ENCODE results near the gene USP34. TPM values are rescaled to one million over a fixed set of nuclear protein-coding genes. Genes with fewer than 3 reads are reported as not detected.
"Not testable (repeated sequence)": the region's sequence is repeated elsewhere in the genome, so short reads cannot be mapped to it uniquely, and the experiment has no call there.

Gene USP34
- total RNA-seq, 1 donor from 2014 or later = 75.5 TPM

DNA sequence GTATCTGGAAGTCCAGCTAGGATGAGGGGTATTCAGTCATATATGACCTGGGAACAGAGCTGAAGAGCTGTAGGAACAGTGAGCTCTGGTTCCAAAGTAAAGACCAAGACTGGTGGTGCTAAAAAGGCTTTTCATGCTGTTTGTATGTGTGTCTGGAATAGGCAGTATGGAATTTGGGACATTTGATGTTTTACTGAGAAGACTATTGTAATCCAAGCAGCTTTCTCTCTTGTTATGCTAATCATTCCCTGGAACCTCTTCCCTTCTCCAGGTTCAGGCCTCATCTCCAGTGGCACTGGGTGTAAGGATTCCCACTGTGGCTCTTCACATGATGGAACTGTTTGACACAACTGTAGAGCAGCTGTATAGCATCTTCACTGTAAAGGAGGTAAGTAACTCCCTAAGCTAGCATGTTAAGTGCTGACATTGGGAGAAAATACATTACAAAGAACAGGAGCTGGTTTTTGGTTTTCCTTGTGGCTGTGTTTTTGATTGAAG, 285.6 kb downstream of the USP34 start:
- DNase-seq (ENCODE audit: low read depth in 2 of 2) = no peak

- no peak for DNase-seq (ENCODE audit: low read depth in 2 of 2)
These were observed 286.6 kb downstream of the USP34 start for GRCh38 chr2:61184263-61184662.

- DNase-seq (ENCODE audit: low read depth in 2 of 2) = no peak
These were observed 287.1 kb downstream of the USP34 start for GRCh38 chr2:61183795-61184194.

- no peak for DNase-seq (ENCODE audit: low read depth in 2 of 2)
These were observed 288.9 kb downstream of the USP34 start for GRCh38 chr2:61182059-61182383.

DNA sequence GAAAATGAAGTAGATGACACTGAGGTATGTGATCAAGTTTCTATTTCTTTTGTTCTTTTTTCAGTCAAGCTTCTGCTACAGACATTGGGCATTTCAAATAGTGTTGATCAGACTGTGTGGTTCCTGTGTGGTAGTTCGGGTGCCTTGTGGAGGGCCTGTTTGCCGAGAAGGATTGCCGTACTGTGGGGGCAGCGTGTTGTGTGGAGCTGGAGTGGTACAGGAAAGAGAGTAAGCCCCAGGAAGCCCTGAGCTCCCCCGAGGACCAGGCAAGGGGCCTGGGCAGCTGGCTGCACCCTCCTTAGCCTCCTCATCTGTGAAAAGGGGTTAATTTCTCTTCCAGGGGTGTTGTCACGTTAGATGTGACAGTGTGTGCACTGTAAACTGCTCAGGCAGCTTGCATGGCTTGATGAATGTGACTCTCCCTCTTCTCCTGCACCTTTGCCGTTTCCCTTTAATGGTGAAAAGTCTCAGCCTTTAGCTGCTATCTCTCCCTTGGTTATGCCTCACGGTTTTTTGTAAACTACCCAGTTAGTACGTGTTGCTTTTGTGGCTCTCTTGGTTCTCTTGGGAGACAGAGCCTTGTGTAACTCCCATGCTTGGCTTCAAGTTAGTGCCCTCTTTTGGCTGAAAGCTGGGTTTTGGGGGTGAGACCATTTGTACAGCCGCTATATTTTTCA, 289.4 kb downstream of the USP34 start:
- DNase-seq (ENCODE audit: low read depth in 2 of 2) = no peak

- no peak for DNase-seq (ENCODE audit: low read depth in 2 of 2)
These were observed 290.2 kb downstream of the USP34 start for GRCh38 chr2:61180686-61181085.

DNA sequence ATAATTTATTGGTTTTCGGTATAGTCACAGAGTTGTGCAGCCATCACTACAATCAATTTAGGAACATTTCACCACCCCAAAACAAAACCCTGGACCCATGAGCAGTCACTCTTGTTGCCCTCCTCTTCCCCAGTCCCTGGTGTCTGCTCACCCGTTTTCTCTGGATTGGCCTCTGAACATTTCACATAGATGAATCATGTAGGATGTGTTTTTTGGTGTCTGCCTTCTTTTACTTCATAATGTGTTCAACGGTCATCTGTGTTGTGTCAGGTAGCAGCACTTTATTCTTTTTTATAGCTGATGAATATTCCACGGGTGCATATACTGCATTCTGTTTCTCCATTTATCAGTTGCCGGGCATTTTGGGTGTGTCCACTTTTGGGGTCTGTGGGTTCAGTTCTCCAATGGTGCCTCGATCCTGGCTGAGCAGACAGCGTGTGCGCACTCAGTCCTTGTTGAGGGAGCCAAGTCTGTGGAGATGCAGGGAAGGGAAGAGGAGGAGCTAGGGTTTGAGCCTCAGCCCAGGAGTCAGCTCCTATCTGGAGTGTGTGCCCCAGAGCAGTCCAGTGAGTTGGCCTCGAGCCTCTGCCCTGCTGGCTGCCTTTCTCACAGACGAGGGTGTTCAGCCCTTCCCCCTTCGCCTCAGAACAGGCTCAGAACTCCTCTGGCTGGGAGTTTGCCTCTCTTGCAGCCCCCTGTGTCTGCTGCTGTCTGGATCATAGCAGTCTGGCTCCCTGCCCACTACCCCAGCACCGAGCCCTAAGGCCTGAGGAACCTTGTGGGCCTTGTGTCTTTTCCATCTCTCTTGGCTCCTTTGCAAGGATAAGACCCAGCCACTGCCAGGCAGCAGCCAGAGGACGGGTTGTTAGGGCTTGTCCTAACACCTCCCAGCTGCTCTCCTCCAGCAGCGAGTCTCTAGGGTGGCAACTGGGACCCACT, 290.9 kb downstream of the USP34 start:
- no peak for DNase-seq (ENCODE audit: low read depth in 2 of 2)

- DNase-seq (ENCODE audit: low read depth in 2 of 2) = no peak
These were observed 292.0 kb downstream of the USP34 start for GRCh38 chr2:61178603-61179545.

DNA sequence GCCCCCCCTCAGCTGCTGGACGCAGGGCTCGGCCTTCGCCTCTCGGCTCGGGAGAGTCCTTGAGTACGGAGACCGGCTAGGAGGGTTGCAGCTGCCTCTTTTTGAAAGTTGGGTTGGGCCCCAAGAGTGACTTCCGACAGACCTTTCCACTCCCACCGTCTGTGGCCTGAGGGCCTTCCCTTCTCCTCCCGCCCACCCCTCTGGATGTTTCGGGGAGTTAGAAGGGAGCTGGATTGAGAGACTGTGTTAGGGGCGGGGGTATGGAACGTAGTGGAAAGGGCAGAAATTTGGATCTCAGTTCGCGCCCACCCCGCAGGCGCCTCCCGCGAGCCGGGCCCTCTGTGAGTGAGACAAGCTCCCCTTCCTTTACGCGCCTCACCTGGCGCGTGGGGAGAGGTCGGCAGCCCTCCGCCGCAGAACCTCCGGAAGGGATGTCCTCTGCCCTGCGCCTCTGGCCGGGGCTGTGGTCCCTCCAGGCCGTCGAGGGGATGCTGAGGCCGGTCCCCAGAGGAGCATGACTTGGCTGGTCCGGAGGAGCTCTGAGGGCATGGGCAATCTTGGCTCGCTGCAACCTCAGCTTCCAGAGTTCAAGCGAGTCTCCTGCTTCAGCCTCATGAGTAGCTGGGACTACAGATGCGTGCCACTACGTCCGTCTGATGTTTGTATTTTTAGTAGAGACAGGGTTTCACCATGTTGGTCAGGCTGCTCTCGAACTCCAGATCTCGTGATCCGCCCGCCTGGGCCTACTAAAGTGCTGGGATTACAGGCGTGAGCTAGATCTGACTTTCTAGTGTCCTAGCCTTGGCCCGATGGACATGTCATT, 292.9 kb downstream of the USP34 start:
- DNase-seq (ENCODE audit: low read depth in 2 of 2) = peak in 1 of 2 donors; percentile 22

DNA sequence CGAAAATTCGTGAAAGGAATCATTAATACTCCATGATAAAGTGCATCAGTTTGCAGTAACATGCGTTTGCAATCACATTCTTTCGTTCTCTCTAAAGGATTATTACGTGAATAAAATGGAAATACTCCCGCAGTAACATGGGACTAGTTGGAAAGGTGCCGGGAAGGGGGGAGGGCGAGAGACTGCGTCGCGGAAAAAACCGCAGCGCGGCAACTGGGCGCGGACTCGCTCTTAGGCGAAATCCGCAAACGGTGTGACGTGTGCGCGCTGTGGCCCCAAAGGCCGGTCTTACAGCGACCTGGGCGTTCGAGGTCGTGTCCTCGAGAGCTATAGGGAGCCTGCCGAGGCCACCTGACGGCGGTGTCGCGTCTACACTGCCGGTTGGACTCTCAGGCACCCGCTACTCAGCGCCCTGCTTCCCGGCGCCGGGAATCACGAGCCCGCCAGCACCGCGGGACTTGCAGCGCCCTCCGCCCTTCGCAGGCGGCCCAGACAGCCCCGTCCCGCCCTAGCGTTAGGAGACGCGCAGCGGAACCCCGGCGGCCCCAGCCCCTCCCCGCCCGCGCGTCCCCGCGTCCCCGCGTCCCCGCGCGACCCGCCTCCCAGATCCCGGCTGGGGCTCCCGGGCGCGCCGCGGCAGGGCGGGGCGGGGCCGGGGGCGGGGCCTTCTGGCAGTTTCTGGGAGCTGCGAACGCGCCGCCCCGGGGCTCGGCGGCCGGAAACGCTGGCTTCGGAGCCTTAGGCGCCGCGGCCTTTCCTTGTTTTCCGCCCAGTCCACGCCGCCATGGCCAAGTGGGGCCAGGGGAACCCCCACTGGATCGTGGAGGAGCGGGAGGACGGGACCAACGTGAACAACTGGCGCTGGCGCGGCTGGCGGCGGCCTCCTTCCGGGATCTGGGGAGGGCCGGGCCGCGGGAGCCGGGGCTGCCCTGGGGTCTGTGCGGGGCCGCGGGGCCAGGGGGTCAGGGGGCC, 293.8 kb downstream of the USP34 start:
- DNase-seq (ENCODE audit: low read depth in 2 of 2) = peak; percentile 76 to 94

GRCh38 chr2:61175036-61175435, 295.9 kb downstream of the USP34 start:
- DNase-seq (ENCODE audit: low read depth in 2 of 2) = no peak

- no peak for DNase-seq (ENCODE audit: low read depth in 2 of 2)
These were observed 297.8 kb downstream of the USP34 start for GRCh38 chr2:61173116-61173515.

DNA sequence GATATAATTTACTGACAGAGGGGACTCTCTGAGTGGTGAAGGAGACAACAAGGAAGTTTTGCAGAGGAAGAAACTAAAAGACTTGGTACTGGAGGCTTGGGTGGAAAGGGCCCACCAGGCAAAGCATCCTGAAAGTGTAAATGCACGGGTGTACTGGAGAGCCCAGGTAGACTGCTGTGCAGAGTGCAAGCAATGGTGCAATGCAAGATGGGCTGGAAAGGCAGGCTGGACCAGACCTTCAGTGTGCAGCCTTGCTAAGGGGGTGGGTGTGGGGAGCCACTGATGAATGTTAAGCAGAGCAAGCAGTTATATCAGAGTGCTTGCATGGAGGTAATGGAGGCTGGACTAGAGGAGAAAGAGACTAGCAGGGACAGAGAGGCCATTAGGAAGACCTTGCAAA, 298.2 kb downstream of the USP34 start:
- DNase-seq (ENCODE audit: low read depth in 2 of 2) = no peak

DNA sequence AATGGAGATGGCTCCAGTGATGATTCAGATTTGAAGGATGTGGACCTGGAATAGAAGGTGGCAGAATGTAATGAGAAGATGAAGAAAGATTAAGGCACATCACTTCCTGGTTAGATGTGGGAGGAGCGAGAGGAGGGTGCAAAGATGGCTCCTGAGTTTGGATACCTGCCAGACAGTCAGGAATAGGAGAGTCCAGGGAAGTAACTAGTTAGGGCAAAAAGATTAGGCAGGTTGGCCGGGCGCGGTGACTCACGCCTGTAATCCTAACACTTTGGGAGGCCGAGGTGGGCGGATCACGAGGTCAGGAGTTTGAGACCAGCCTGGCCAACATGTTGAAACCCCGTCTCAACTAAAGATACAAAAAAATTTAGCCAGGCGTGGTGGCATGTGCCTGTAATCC, 303.3 kb downstream of the USP34 start:
- DNase-seq (ENCODE audit: low read depth in 2 of 2) = no peak

DNA sequence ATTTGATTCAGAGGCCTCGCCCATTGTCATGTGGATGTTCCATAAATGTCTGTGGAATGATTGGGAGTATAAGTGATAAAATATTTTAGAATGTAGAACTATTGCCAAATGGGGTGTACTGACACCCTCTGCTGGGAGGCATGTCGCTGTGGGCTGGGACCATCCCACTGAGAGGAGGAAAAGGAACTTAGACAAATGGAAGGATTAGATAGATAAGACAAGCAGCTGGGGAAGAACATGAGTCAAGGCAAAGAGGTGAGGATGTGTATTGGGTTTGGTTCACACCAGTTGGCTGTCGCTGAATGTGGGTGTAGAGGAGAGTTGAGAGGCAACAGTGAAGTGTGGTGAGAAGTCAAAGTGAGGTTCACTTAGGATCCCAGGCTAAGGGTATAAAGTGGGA, 304.9 kb downstream of the USP34 start:
- DNase-seq (ENCODE audit: low read depth in 2 of 2) = no peak

DNA sequence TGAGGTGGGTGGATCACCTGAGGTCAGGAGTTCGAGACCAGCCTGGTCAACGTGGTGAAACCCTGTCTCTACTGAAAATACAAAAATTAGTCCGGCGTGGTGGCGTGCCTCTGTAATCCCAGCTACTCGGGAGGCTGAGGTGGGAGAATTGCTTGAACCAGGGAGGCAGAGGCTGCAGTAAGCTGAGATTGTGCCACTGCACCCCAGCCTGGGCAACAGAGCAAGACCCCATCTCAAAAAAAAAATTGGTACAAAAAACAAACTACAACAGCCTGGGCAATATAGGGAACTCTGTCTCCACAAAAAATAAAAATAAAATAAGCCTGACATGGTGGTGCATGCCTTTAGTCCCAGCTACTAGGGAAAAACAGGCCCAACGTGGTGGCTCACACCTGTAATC, 305.8 kb downstream of the USP34 start:
- not testable (repeated sequence) for DNase-seq (ENCODE audit: low read depth in 2 of 2)

DNA sequence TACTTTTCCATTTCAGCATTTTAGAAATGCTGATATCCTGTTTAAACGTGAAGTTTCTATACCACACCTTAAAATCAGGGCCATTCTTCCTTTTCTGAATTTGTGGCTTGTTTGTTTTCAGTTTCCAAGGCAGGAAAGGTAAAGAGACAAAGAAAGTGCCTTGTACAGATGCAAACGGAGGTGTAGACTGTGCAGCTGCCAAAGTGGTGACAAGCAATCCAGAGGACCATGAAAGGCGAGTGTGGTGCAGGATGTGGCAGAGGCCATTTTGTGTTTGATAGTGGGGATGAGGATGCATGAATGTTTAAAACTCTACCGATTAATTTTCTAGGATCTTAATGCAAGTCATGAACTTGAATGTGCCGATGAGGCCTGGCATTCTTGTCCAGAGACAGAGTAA, 308.2 kb downstream of the USP34 start:
- no peak for DNase-seq (ENCODE audit: low read depth in 2 of 2)

GRCh38 chr2:61161888-61162287, 309.0 kb downstream of the USP34 start, which contains the start of gene C2orf74:
Gene C2orf74 (plus strand): TSS chr2:61162188. CDS start chr2:61162515, 327 bp downstream.
- no peak for DNase-seq (ENCODE audit: low read depth in 2 of 2)

DNA sequence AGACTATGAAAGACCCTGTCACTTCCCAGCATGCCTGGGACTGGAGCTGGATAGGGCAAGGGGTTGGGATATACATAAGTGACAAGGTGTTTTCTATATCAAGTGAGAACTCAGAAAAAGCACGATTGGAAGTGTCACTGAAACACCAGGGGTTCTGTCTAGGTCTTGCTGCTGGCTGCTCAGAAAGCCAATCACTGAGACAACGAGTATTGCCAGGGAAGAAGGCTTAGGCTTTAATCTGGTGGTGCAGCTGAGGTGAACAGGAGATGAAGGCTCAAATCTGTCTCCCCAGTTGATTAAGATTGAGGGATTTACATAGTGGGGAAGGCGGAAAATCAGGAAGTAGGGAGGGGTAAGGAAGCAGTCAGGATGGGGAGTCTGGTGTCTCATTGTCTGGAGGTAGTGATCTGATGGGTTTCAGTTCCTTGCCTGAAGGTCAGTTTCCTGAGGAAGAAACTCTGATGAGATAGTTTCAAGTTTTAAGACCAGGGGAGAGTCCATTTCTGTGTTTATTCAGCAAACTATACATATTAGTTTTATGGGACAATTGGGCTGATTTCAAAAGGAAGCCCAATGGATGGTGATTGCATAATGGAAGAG, 312.4 kb downstream of the USP34 start:
- no peak for DNase-seq (ENCODE audit: low read depth in 2 of 2)
